Left lung (tissue), 10 donors: ENCODE results near the gene AFG1L. TPM values are rescaled to one million over a fixed set of nuclear protein-coding genes. Genes with fewer than 3 reads are reported as not detected.

Experiments used
- ATAC-seq: fragments of 200-7000 bp; cut with Tn5 transposase; one replicate; pipeline ENCODE4 v1.9.1; 2020; ENCODE audit warnings: moderate library complexity
- DNase-seq, 4 donors: peaks; one replicate each; pipeline ENCODE4 v3.0.0-alpha.2; 2013 to 2020
- H3K27ac ChIP-seq, 2 donors: fragments of 200-600 bp; sonication (generic) in 1 of 2; one replicate each; pipeline versions ENCODE4 v1.5.0 to v1.8.0; 2020 to 2021
- H3K27me3 ChIP-seq, 2 donors: fragments of 200-600 bp; sonication (generic) in 1 of 2; one replicate each; pipeline versions ENCODE4 v1.5.0 to v1.8.0; 2020 to 2021
- H3K36me3 ChIP-seq, 2 donors: fragments of 200-600 bp; sonication (generic) in 1 of 2; one replicate each; pipeline versions ENCODE4 v1.5.0 to v1.8.0; 2020 to 2021
- H3K4me1 ChIP-seq, 2 donors: fragments of 200-600 bp; one replicate each; pipeline ENCODE4 v1.8.0; 2021
- H3K4me3 ChIP-seq, 2 donors: fragments of 200-600 bp; sonication (generic) in 1 of 2; one replicate each; pipeline versions ENCODE4 v1.5.0 to v1.8.0; 2020 to 2021; ENCODE audit warnings: mild to moderate bottlenecking in 1 of 2
- H3K9me3 ChIP-seq, 2 donors: fragments of 200-600 bp; sonication (generic) in 1 of 2; one replicate each; pipeline versions ENCODE4 v1.5.0 to v1.8.0; 2020 to 2021
- intact Hi-C, 2 donors: fragments of 100-400 bp; cut with DNase I; formaldehyde crosslinking; loops; one replicate each; pipeline versions ENCODE4 v1.11.2 to v1.14.2; 2022
- polyA plus RNA-seq, 6 donors: library from polyadenylated mRNA; unstranded; fragments of 120-200 nt; gene quantifications; one replicate each; pipeline ENCODE4 v1.2.1, GENCODE V29; 2013; ENCODE audit not compliant: insufficient read length in 6 of 6
- total RNA-seq, 2 donors: library from RNA; stranded (reverse); fragmentation: NEBNext Ultra II Directional; extraction: Animal tissue kit (Norgen Biotek cat#: 25700); gene quantifications; one replicate each; pipeline ENCODE4 v1.2.1, GENCODE V29; 2021
- TF ChIP-seq, protein P1 (sequence below), 2 donors: fragments of 200-600 bp; sonication (generic) in 1 of 2; IDR thresholded peaks; one replicate each; pipeline versions ENCODE4 v1.5.0 to v1.8.0; 2021; ENCODE audit warnings: antibody characterized with exemption in 2 of 2
- donor health status: DM: no; HTN: yes; CAD: no.
- donor health status: DM: no; HTN: no; CAD: no.

Gene AFG1L
- total and polyA plus RNA-seq, 8 donors = 5.8 to 10.2 (median 7.7) TPM

DNA sequence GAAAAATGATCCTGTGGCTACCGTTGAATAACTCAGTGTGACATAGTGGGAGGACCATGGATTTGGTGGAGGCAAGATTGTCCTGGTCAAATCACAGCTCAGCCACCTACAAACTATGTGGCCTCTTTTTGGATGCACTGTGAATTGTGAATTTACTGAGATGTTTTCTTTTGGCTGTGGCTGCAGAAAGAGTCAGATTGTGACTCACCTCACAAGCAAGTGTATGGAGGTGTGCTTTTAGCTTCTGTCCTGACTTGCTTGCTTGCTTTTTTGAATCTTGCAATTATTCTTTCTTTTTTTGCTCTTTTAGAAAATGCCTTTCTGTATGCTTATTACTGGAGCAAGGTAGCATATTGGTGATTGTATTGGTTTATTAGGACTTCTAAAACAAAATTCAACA lies 143.0 kb downstream of the AFG1L start:
- Histone ChIP-seq H3K9me3 (no peaks in the 10 kb centered on the region), H3K27me3 (no peaks in the 10 kb centered on the region), H3K36me3 (no peaks in the 10 kb centered on the region), H3K4me3 (no peak overlapping the region), H3K4me1 (no peaks in the 10 kb centered on the region), H3K27ac (no peak overlapping the region)
- intact Hi-C loops = no loop called here
- DNase-seq (no peak), ATAC-seq (no peak)
- TF ChIP-seq, protein P1, sequence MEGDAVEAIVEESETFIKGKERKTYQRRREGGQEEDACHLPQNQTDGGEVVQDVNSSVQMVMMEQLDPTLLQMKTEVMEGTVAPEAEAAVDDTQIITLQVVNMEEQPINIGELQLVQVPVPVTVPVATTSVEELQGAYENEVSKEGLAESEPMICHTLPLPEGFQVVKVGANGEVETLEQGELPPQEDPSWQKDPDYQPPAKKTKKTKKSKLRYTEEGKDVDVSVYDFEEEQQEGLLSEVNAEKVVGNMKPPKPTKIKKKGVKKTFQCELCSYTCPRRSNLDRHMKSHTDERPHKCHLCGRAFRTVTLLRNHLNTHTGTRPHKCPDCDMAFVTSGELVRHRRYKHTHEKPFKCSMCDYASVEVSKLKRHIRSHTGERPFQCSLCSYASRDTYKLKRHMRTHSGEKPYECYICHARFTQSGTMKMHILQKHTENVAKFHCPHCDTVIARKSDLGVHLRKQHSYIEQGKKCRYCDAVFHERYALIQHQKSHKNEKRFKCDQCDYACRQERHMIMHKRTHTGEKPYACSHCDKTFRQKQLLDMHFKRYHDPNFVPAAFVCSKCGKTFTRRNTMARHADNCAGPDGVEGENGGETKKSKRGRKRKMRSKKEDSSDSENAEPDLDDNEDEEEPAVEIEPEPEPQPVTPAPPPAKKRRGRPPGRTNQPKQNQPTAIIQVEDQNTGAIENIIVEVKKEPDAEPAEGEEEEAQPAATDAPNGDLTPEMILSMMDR (IDR thresholded peaks at IDR 0.05) = no peak

DNA sequence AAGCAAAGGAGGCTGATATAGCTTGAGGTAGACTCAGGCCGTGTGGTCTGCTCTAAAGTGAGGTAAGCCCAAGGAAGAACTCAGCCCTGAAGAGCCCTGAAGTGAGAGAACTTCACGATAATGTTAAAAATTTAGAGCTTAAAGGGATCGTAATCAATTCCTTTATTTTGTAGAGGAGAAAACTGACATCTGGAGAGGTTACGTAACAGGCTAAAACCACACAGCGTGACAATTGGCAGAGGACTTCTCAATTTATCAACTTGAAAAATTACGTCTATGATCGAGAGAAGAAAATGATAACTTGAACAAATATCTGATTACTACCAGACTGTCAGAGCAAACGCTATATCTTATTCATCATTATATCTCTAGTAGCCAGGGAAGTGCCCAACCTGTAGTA lies 144.1 kb downstream of the AFG1L start:
- H3K27ac ChIP-seq = no peak overlapping the region
- H3K4me3 ChIP-seq = no peak overlapping the region
- TF ChIP-seq, protein P1 (IDR thresholded peaks at IDR 0.05) = no peak
- ATAC-seq (no peak), DNase-seq (no peak)
- H3K9me3 ChIP-seq = no peaks in the 10 kb centered on the region
- intact Hi-C loops = no loop called here
- H3K36me3 ChIP-seq = no peaks in the 10 kb centered on the region
- no peaks in the 10 kb centered on the region for H3K27me3 ChIP-seq
- H3K4me1 ChIP-seq = no peaks in the 10 kb centered on the region

DNA sequence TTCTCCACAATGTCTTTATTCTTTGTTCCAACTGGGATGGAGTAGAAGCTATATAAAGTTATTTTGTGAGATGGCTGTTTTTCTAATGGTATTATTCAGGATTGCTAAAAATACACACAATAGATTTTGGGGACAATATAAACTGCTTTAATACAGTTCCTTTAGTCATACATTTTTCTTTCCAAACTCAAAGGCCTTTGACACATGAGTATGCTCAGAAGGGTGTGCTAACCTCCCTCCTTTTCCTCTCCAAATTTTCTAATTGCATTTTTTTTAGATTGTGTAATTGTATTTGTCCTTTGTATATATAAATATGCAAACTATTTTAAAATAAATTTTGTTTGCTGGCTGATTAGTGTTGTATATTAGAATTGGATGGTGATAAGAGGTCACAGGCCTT lies 146.3 kb downstream of the AFG1L start:
- DNase-seq (no peak), ATAC-seq (no peak)
- TF ChIP-seq, protein P1 (IDR thresholded peaks at IDR 0.05) = no peak
- intact Hi-C loops = no loop called here
- Histone ChIP-seq H3K36me3 (no peaks in the 10 kb centered on the region), H3K4me1 (no peaks in the 10 kb centered on the region), H3K4me3 (no peak overlapping the region), H3K27me3 (no peaks in the 10 kb centered on the region), H3K9me3 (no peaks in the 10 kb centered on the region), H3K27ac (no peak overlapping the region)

DNA sequence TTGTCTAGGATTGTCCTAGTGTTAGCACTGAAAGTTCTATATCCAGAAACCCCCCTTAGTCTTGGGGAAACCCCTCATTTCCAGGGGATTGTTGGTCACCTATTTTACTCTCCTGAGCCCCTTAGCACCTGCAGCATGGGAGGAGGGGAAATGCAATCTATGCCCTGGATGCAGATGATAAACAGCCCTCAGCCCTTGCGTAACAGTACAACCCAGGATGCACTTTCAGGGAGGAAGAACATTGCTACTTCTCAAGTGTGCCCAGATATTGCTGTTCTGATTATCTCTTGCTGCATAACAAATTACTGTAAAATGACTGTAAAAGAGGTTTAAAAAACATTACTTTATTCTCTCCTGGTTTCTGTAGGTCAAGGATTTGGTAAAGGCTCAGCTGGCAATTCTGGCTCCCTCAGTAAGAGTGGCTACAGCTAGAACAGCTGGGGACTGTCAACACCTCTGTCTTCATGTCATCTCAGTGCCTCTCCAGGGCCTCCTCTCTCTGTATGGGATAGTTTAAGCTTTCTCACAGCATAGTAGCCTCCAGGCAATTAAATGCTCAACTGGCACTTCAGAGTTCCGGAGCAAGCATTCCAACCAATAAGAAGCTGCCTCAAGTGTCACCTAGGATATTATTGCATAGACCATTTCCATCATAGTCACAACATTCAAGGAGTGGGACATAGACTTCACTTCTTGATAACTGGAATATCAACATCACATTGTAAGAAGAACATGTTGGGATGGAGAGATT lies 148.1 kb downstream of the AFG1L start:
- TF ChIP-seq, protein P1 (IDR thresholded peaks at IDR 0.05) = no peak
- no peak overlapping the region for H3K27ac ChIP-seq
- H3K4me1 ChIP-seq = peaks cover 2 to 5% of the 10 kb centered on the region in 2 donors
- DNase-seq (peak in 1 of 4 donors; percentile 23), ATAC-seq (no peak)
- intact Hi-C loops = no loop called here
- H3K36me3 ChIP-seq = no peaks in the 10 kb centered on the region
- no peaks in the 10 kb centered on the region for H3K27me3 ChIP-seq
- no peaks in the 10 kb centered on the region for H3K9me3 ChIP-seq
- H3K4me3 ChIP-seq = no peak overlapping the region

DNA sequence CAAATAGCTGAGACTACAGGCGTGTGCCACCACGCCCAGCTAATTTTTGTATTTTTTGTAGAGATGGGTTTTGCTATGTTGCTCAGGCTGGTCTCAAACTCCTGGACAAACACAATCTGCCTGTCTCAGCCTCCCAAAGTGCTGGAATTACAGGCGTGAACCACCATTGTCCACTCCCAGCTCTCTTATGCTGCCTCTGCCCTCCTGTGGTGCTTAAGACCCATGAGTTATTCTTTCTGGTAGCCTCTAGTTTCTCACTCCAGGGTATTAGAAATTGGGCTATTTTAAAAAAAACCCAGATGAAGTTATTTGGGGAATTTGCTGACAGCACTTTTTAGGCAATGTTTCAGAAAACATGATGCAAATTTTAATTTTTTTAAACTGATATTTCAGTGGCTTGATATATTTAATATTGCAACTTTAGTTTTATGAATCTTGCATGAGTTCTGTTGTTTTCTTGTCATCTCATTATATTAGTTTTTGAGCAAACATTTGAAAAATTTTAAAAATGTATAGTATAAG lies 151.8 kb downstream of the AFG1L start:
- no peak overlapping the region for H3K27ac ChIP-seq

More for the DNA sequence above, 151.8 kb downstream of the AFG1L start:
- peaks cover 2 to 5% of the 10 kb centered on the region in 2 donors for H3K4me1 ChIP-seq
- H3K9me3 ChIP-seq = no peaks in the 10 kb centered on the region
- ATAC-seq = no peak
- H3K4me3 ChIP-seq = no peak overlapping the region
- H3K27me3 ChIP-seq = no peaks in the 10 kb centered on the region
- TF ChIP-seq, protein P1 (IDR thresholded peaks at IDR 0.05) = no peak
- no peaks in the 10 kb centered on the region for H3K36me3 ChIP-seq
- intact Hi-C loops = no loop called here
- no peak for DNase-seq
